GM19035 (cell line): ENCODE results near the gene SND1.

ENCODE experiments used
- ATAC-seq: cut with Tn5 transposase; IDR thresholded peaks from one replicate; pipeline ENCODE4 v1.9.1; 2021; ENCODE audit not compliant: unreplicated experiment

SND1 gene

GRCh38 chr7:127798023-127798422 lies 146.0 kb downstream of the SND1 start:
- no peak for ATAC-seq

- no peak for ATAC-seq
These were observed 146.9 kb downstream of the SND1 start for GRCh38 chr7:127798769-127799372.

GRCh38 chr7:127799535-127800305 lies 147.7 kb downstream of the SND1 start:
- no peak for ATAC-seq

- no peak for ATAC-seq
These were observed 150.9 kb downstream of the SND1 start for GRCh38 chr7:127802845-127803244.

- ATAC-seq = no peak
These were observed 151.6 kb downstream of the SND1 start for GRCh38 chr7:127803626-127804025.

GRCh38 chr7:127807340-127807739 lies 155.3 kb downstream of the SND1 start:
- ATAC-seq = no peak

GRCh38 chr7:127807829-127808228 lies 155.8 kb downstream of the SND1 start:
- no peak for ATAC-seq

GRCh38 chr7:127809261-127809702 lies 157.3 kb downstream of the SND1 start:
- ATAC-seq = no peak

- ATAC-seq = no peak
These were observed 158.1 kb downstream of the SND1 start for GRCh38 chr7:127810113-127810512.

GRCh38 chr7:127810696-127811660 lies 159.0 kb downstream of the SND1 start:
- no peak for ATAC-seq

GRCh38 chr7:127812540-127812939 lies 160.5 kb downstream of the SND1 start:
- ATAC-seq = no peak

- ATAC-seq = no peak
These were observed 162.1 kb downstream of the SND1 start for GRCh38 chr7:127813991-127814541.

GRCh38 chr7:127815631-127816145 lies 163.7 kb downstream of the SND1 start:
- ATAC-seq = no peak

- ATAC-seq = no peak
These were observed 164.6 kb downstream of the SND1 start for GRCh38 chr7:127816354-127817190.

- no peak for ATAC-seq
These were observed 165.5 kb downstream of the SND1 start for GRCh38 chr7:127817466-127817865.

- ATAC-seq = no peak
These were observed 166.3 kb downstream of the SND1 start for GRCh38 chr7:127818306-127818705.

- no peak for ATAC-seq
These were observed 168.2 kb downstream of the SND1 start for GRCh38 chr7:127819975-127820731.

- no peak for ATAC-seq
These were observed 168.7 kb downstream of the SND1 start for GRCh38 chr7:127820732-127821085.

- ATAC-seq = no peak
These were observed 169.2 kb downstream of the SND1 start for GRCh38 chr7:127821146-127821545.
